Measurements from ENCODE around the gene NANOGP8. TPM values are rescaled to one million over a fixed set of nuclear protein-coding genes. Genes with fewer than 3 reads are reported as not detected.

Gene NANOGP8
- total RNA-seq, 1 donor from 2014 or later: not detected

GRCh38 chr15:35123743-35124142, 38.6 kb upstream of the NANOGP8 start:
- no peak for TF ChIP-seq CTCF (IDR thresholded peaks at IDR 0.05)
- no peaks in the 10 kb centered on the region for H3K9me3 ChIP-seq
- H3K27me3 ChIP-seq: no peaks in the 10 kb centered on the region
- intact Hi-C loops (cut with DNase I): no loop called here
- no peak overlapping the region for H3K27ac ChIP-seq
- no peaks in the 10 kb centered on the region for H3K36me3 ChIP-seq
- DNase-seq (no peak), ATAC-seq (no peak)
- no peaks in the 10 kb centered on the region for H3K4me1 ChIP-seq
- H3K4me3 ChIP-seq: no peak overlapping the region

GRCh38 chr15:35121611-35122359, 36.7 kb upstream of the NANOGP8 start:
- DNase-seq (no peak), ATAC-seq (no peak)
- no peaks in the 10 kb centered on the region for H3K4me1 ChIP-seq
- H3K36me3 ChIP-seq: no peaks in the 10 kb centered on the region
- intact Hi-C loops (cut with DNase I): no loop called here
- no peak overlapping the region for H3K27ac ChIP-seq
- no peak for TF ChIP-seq CTCF (IDR thresholded peaks at IDR 0.05)
- no peak overlapping the region for H3K4me3 ChIP-seq
- H3K9me3 ChIP-seq: no peaks in the 10 kb centered on the region
- no peaks in the 10 kb centered on the region for H3K27me3 ChIP-seq

GRCh38 chr15:35120173-35120572, 35.1 kb upstream of the NANOGP8 start:
- Histone ChIP-seq H3K9me3 (no peaks in the 10 kb centered on the region), H3K27ac (no peak overlapping the region)

GRCh38 chr15:35118960-35119359, 33.9 kb upstream of the NANOGP8 start:
- Histone ChIP-seq H3K27me3 (no peaks in the 10 kb centered on the region), H3K4me1 (no peaks in the 10 kb centered on the region), H3K9me3 (no peaks in the 10 kb centered on the region), H3K36me3 (no peaks in the 10 kb centered on the region), H3K4me3 (no peak overlapping the region), H3K27ac (no peak overlapping the region)
- no peak for ATAC-seq
- no peak for TF ChIP-seq CTCF (IDR thresholded peaks at IDR 0.05)
- intact Hi-C loops (cut with DNase I): no loop called here
- DNase-seq: no peak

More at GRCh38 chr15:35120173-35120572, 35.1 kb upstream of the NANOGP8 start:
- TF ChIP-seq CTCF (IDR thresholded peaks at IDR 0.05): no peak
- intact Hi-C loops (cut with DNase I): no loop called here
- ATAC-seq (no peak), DNase-seq (no peak)
- Histone ChIP-seq H3K4me1 (no peaks in the 10 kb centered on the region), H3K27me3 (no peaks in the 10 kb centered on the region), H3K36me3 (no peaks in the 10 kb centered on the region), H3K4me3 (no peak overlapping the region)

- Histone ChIP-seq H3K36me3 (no peaks in the 10 kb centered on the region), H3K9me3 (no peaks in the 10 kb centered on the region), H3K4me1 (no peaks in the 10 kb centered on the region), H3K4me3 (no peak overlapping the region), H3K27me3 (no peaks in the 10 kb centered on the region), H3K27ac (no peak overlapping the region)
- DNase-seq (no peak), ATAC-seq (no peak)
- intact Hi-C loops (cut with DNase I): no loop called here
- TF ChIP-seq CTCF (IDR thresholded peaks at IDR 0.05): no peak
Measured at GRCh38 chr15:35117543-35118265, 32.6 kb upstream of the NANOGP8 start.
